ENCODE measurements around the gene PRKD1.

DNA sequence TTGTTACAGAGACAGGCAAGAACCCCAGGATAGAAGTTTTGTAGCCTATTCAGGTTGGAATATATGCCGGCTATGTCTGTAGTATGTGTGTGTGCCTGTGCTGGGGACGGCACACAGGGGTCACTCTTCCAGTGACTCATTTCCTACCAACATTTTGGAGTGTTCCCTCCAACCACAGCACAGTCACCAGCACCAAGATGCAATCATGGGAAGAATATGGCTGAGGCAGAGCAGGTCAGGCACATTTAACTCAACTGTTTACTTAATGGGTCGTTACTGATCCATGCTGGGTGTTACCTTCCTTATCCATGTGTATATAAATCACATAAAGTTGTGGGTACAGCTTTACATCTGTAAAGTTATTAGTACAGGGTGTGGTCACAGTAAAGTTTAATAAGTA lies 178.3 kb downstream of the PRKD1 start:
- TF ChIP-seq, protein P1, sequence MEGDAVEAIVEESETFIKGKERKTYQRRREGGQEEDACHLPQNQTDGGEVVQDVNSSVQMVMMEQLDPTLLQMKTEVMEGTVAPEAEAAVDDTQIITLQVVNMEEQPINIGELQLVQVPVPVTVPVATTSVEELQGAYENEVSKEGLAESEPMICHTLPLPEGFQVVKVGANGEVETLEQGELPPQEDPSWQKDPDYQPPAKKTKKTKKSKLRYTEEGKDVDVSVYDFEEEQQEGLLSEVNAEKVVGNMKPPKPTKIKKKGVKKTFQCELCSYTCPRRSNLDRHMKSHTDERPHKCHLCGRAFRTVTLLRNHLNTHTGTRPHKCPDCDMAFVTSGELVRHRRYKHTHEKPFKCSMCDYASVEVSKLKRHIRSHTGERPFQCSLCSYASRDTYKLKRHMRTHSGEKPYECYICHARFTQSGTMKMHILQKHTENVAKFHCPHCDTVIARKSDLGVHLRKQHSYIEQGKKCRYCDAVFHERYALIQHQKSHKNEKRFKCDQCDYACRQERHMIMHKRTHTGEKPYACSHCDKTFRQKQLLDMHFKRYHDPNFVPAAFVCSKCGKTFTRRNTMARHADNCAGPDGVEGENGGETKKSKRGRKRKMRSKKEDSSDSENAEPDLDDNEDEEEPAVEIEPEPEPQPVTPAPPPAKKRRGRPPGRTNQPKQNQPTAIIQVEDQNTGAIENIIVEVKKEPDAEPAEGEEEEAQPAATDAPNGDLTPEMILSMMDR (IDR thresholded peaks at IDR 0.05; ENCODE audit: low read depth, low read length), result no peak
- no peak for TF ChIP-seq EZH2phosphoT487 (IDR thresholded peaks at IDR 0.05; ENCODE audit: low read depth)
